IMR-90 (cell line): ENCODE measurements around the gene HIRA. TPM values are rescaled to one million over a fixed set of nuclear protein-coding genes. Genes with fewer than 3 reads are reported as not detected.

ENCODE experiments used
- ATAC-seq: fragments of 200-7000 bp; cut with Tn5 transposase; 2 replicates; pipeline ENCODE4 v1.9.1; 2020; ENCODE audit warnings: low read depth, mild to moderate bottlenecking, moderate library complexity
- BruUV-seq: library from RNA; stranded (reverse); fragments of 400-500 nt; replicated peaks from 2 replicates; lab custom pipeline; 2021; lab: Mats Ljungman, UMichigan
- CTCF ChIA-PET: fragments of 300-600 bp; formaldehyde crosslinking; extraction: SDS; loops from one replicate; lab custom pipeline; 2021; ENCODE audit warnings: antibody characterized with exemption; lab: Yijun Ruan, JAX
- POLR2A ChIA-PET: fragments of 300-600 bp; sonication (Branson Sonifier 250); formaldehyde crosslinking; loops from one replicate; lab custom pipeline; 2022; ENCODE audit warnings: antibody characterized with exemption; ENCODE audit not compliant: unreplicated experiment; lab: Charles Lee
- DNase-seq: peaks from one replicate; pipeline ENCODE4 v3.0.0; 2013
- H2AFZ ChIP-seq: replicated peaks from 2 replicates; pipeline ENCODE3; 2013; ENCODE audit warnings: low read length, mild to moderate bottlenecking; ENCODE audit not compliant: poor library complexity
- H2AK5ac ChIP-seq: 2 replicates; pipeline ENCODE4 v1.6.1; 2013; ENCODE audit warnings: low read depth, low read length, inconsistent platforms
- H2AK9ac ChIP-seq: replicated peaks from 2 replicates; pipeline ENCODE3; 2013; ENCODE audit warnings: mild to moderate bottlenecking, low read depth, low read length, moderate library complexity; ENCODE audit not compliant: poor library complexity
- H2BK120ac ChIP-seq: 2 replicates; pipeline ENCODE4 v1.6.1; 2013; ENCODE audit warnings: low read depth, low read length, inconsistent platforms
- H2BK15ac ChIP-seq: 3 replicates; pipeline ENCODE4 v1.6.1; 2013; ENCODE audit warnings: low read depth, low read length, inconsistent platforms
- H2BK20ac ChIP-seq: 2 replicates; pipeline ENCODE4 v1.6.1; 2013; ENCODE audit warnings: low read depth, mild to moderate bottlenecking, inconsistent platforms, low read length, moderate library complexity
- H2BK5ac ChIP-seq: 2 replicates; pipeline ENCODE4 v1.6.1; 2013; ENCODE audit warnings: mild to moderate bottlenecking, low read depth, low read length, inconsistent platforms; ENCODE audit not compliant: poor library complexity, severe bottlenecking
- H3K14ac ChIP-seq: replicated peaks from 2 replicates; pipeline ENCODE4 v1.6.1; 2013; ENCODE audit warnings: low read depth, low read length, inconsistent platforms
- H3K18ac ChIP-seq: 2 replicates; pipeline ENCODE4 v1.6.1; 2013; ENCODE audit warnings: low read depth, low read length, control low read depth
- H3K23ac ChIP-seq: 2 replicates; pipeline ENCODE4 v1.6.1; 2013; ENCODE audit warnings: low read depth, low read length, inconsistent platforms
- H3K27ac ChIP-seq: 2 replicates; pipeline ENCODE4 v1.5.1; 2013; ENCODE audit warnings: mild to moderate bottlenecking, control low read depth, low read length; ENCODE audit not compliant: insufficient read depth
- H3K27me3 ChIP-seq: 2 replicates; pipeline ENCODE4 v1.6.1; 2013; ENCODE audit warnings: low read length; ENCODE audit not compliant: control insufficient read depth, insufficient read depth
- H3K36me3 ChIP-seq: 2 replicates; pipeline ENCODE4 v1.6.1; 2013; ENCODE audit warnings: low read length, mixed read lengths; ENCODE audit not compliant: control insufficient read depth, insufficient read depth
- H3K4ac ChIP-seq: 2 replicates; pipeline ENCODE4 v1.6.1; 2013; ENCODE audit warnings: low read depth, low read length, inconsistent platforms
- H3K4me1 ChIP-seq: 2 replicates; pipeline ENCODE4 v1.6.1; 2013; ENCODE audit warnings: low read length, mixed read lengths; ENCODE audit not compliant: control insufficient read depth, insufficient read depth
- H3K4me2 ChIP-seq: 2 replicates; pipeline ENCODE4 v1.6.1; 2013; ENCODE audit warnings: low read depth, mild to moderate bottlenecking, control low read depth, low read length, moderate library complexity
- H3K4me3 ChIP-seq: 2 replicates; pipeline ENCODE4 v1.5.1; 2013; ENCODE audit warnings: low read depth, mild to moderate bottlenecking, control low read depth, low read length, moderate library complexity; ENCODE audit not compliant: insufficient read depth
- H3K56ac ChIP-seq: 2 replicates; pipeline ENCODE4 v1.6.1; 2013; ENCODE audit warnings: low read length, inconsistent platforms; ENCODE audit not compliant: insufficient read depth; ENCODE audit errors: extremely low read depth
- H3K79me1 ChIP-seq, 2 experiments: 2 replicates each; pipeline ENCODE4 v1.6.1; 2013; ENCODE audit warnings: low read length in 2 of 2, inconsistent platforms in 1 of 2, low read depth in 1 of 2
- H3K9ac ChIP-seq: 2 replicates; pipeline ENCODE4 v1.6.1; 2013; ENCODE audit warnings: low read depth, low read length, control low read depth
- H3K9me1 ChIP-seq: 2 replicates; pipeline ENCODE4 v1.6.1; 2013; ENCODE audit warnings: low read length, inconsistent platforms; ENCODE audit not compliant: insufficient read depth
- H3K9me3 ChIP-seq: 2 replicates; pipeline ENCODE4 v1.6.1; 2013; ENCODE audit warnings: low read length; ENCODE audit not compliant: control insufficient read depth, insufficient read depth
- H4K20me1 ChIP-seq: 2 replicates; pipeline ENCODE4 v1.6.1; 2013; ENCODE audit warnings: low read length, inconsistent platforms; ENCODE audit not compliant: insufficient read depth
- H4K5ac ChIP-seq: 2 replicates; pipeline ENCODE4 v1.6.1; 2013; ENCODE audit warnings: mild to moderate bottlenecking, low read depth, low read length, control low read depth
- H4K8ac ChIP-seq, 2 experiments: 2 replicates each; pipeline ENCODE4 v1.6.1; 2013; ENCODE audit warnings: low read depth in 2 of 2, low read length in 2 of 2, control low read depth in 1 of 2, inconsistent platforms in 1 of 2
- H4K91ac ChIP-seq: 2 replicates; pipeline ENCODE4 v1.6.1; 2013; ENCODE audit warnings: low read depth, low read length, inconsistent platforms; ENCODE audit not compliant: insufficient read depth
- CTCF ChIP-seq: conservative IDR thresholded peaks from 2 replicates; pipeline ENCODE4 v1.5.1; 2012; ENCODE audit warnings: mild to moderate bottlenecking, low read depth, low read length, improper control_type of control experiment
- ELK1 ChIP-seq: fragments of 150-350 bp; IDR thresholded peaks from 2 replicates; pipeline ENCODE4 v1.6.1; 2016; ENCODE audit warnings: low read depth, mild to moderate bottlenecking, low read length, moderate library complexity, borderline replicate concordance
- NFE2L2 ChIP-seq: fragments of 150-350 bp; IDR thresholded peaks from 2 replicates; pipeline ENCODE4 v1.6.1; 2016; ENCODE audit warnings: low read depth, mild to moderate bottlenecking, low read length
- POLR2A ChIP-seq: IDR thresholded peaks from 2 replicates; pipeline ENCODE4 v1.6.1; 2012; ENCODE audit warnings: mild to moderate bottlenecking, low read depth, low read length
- RFX5 ChIP-seq: IDR thresholded peaks from 2 replicates; pipeline ENCODE4 v1.8.0; 2012; ENCODE audit warnings: low read depth, mild to moderate bottlenecking, low read length, moderate library complexity
- USF2 ChIP-seq: fragments of 150-350 bp; IDR thresholded peaks from 2 replicates; pipeline ENCODE4 v1.6.1; 2017; ENCODE audit warnings: mild to moderate bottlenecking, antibody characterized with exemption, low read length, low read depth
- WGBS, 2 experiments: methylation state at CpG; one replicate each; pipeline versions ENCODE4 v1.1.5 to v1.1.7; 2013; ENCODE audit warnings: missing lambda C conversion rate in 2 of 2; ENCODE audit not compliant: insufficient read length in 1 of 2; ENCODE audit errors: extremely low coverage in 2 of 2; 5-methylcytosine and 5-hydroxymethylcytosine counted together
- dilution Hi-C: fragments of 300-500 bp; cut with HindIII; formaldehyde crosslinking; loops from one replicate; pipeline ENCODE4 v1.14.3; 2018; ENCODE audit warnings: low sequenced_read_pairs; ENCODE audit not compliant: unreplicated experiment
- in situ Hi-C: fragments of 300-500 bp; cut with MboI; formaldehyde crosslinking; loops from 3 replicates; pipeline ENCODE4 v1.14.3; 2019; ENCODE audit warnings: low sequenced_read_pairs, inconsistent platforms, mixed read lengths
- intact Hi-C: fragments of 100-400 bp; cut with micrococcal nuclease; formaldehyde crosslinking; loops from 2 replicates; pipeline ENCODE4 v1.10.0; 2022
- polyA plus RNA-seq, 3 experiments: library from polyadenylated mRNA; depleted of rRNA; stranded (reverse); fragments of >200 nt; gene quantifications; 2 replicates each; pipeline ENCODE4 v1.2.3, GENCODE V29; 2012; ENCODE audit warnings: low replicate concordance in 1 of 3
- total RNA-seq: library from RNA; depleted of rRNA; stranded (reverse); fragments of >200 nt; gene quantifications from 2 replicates; pipeline ENCODE4 v1.2.3, GENCODE V29; 2012

HIRA gene
- total and polyA plus RNA-seq, 2 of the 4 experiments (the other 2 are of a cell fraction): 14.5 to 24.2 TPM

GRCh38 chr22:19446603-19447329 lies 15.2 kb upstream of the HIRA start:
- Histone ChIP-seq H4K91ac (peak overlapping the region; percentile 34), H3K56ac (0 out of 2 replicates have a peak overlapping the region, but pooled peaks have one; percentile 27), H2BK20ac (no peak overlapping the region), H3K27me3 (no peaks in the 10 kb centered on the region), H3K36me3 (peaks cover 21% of the 10 kb centered on the region), H2BK120ac (no peak overlapping the region), H3K18ac (no peak overlapping the region), H3K9me1 (peaks cover 13% of the 10 kb centered on the region), H3K27ac (peak overlapping the region; percentile 39), H2AK5ac (no peak overlapping the region), H4K8ac (peak overlapping the region; percentile 43 to 76; a peak in 3 of 4 replicates), H3K4ac (peak overlapping the region; percentile 58), H3K14ac (peak overlapping the region; percentile 69), H3K4me2 (peak overlapping the region; percentile 84), H3K4me3 (peak overlapping the region; percentile 81), H2AFZ (peak overlapping the region; percentile 96), H4K20me1 (peaks cover 8% of the 10 kb centered on the region; the same call in 1 of the 2 replicates), H3K4me1 (peaks cover 9% of the 10 kb centered on the region), H3K23ac (peak overlapping the region; percentile 68), H4K5ac (peak overlapping the region; percentile 41; the same call in 1 of the 2 replicates), H3K79me1 (peaks cover 28 to 48% of the 10 kb centered on the region in 2 experiments), H2BK15ac (no peak overlapping the region), H3K9ac (peak overlapping the region; percentile 86), H2BK5ac (peak overlapping the region; percentile 47), H3K9me3 (no peaks in the 10 kb centered on the region), H2AK9ac (peak overlapping the region; percentile 82)
- no peak for DNase-seq
- ChIA-PET POLR2A (no interaction called here), CTCF (no interaction called here)
- dilution Hi-C loops: no loop called here
- TF ChIP-seq RFX5 (no peak), ELK1 (no peak), NFE2L2 (no peak), USF2 (no peak), CTCF (no peak), POLR2A (no peak)
- WGBS, 2 experiments: 41% methylated on average over 10 of the region's 22 CpGs; no CpG with 5 or more reads in 1 of the 2 experiments
- intact Hi-C loops: no loop called here
- no TSS peak for BruUV-seq
- peak; percentile 3; the same call in 1 of the 2 replicates for ATAC-seq
- in situ Hi-C loops: loop anchor here (10.0 kb wide), 1 partner anchor 62 kb away; no protein-coding TSS in a partner anchor
